DOHH2 (cell line): Measurements from ENCODE around the gene MYBPC2.
"Not testable (repeated sequence)": the region's sequence is repeated elsewhere in the genome, so short reads cannot be mapped to it uniquely, and the experiment has no call there.

ENCODE experiments used
- H3F3A ChIP-seq: fragments of 200-600 bp; sonication (generic), shearing (Covaris generic); 2 replicates; pipeline ENCODE4 v1.6.0; 2016; ENCODE audit warnings: antibody characterized with exemption, mild to moderate bottlenecking; ENCODE audit not compliant: control insufficient read depth, insufficient read depth
- H3K27ac ChIP-seq: fragments of 200-600 bp; sonication (generic); 2 replicates; pipeline ENCODE4 v1.5.1; 2014; ENCODE audit warnings: low read depth, mild to moderate bottlenecking, low read length, moderate library complexity
- H3K27me3 ChIP-seq: fragments of 200-600 bp; sonication (generic); 2 replicates; pipeline ENCODE4 v1.6.1; 2014; ENCODE audit warnings: mild to moderate bottlenecking, low read length, mixed read lengths; ENCODE audit not compliant: control insufficient read depth
- H3K36me3 ChIP-seq: fragments of 200-600 bp; sonication (generic); 2 replicates; pipeline ENCODE4 v1.6.1; 2014; ENCODE audit warnings: mild to moderate bottlenecking, low read length, moderate library complexity, mixed read lengths; ENCODE audit not compliant: control insufficient read depth
- H3K4me1 ChIP-seq: fragments of 200-600 bp; sonication (generic); 2 replicates; pipeline ENCODE4 v1.6.1; 2014; ENCODE audit warnings: mild to moderate bottlenecking, low read length, mixed read lengths; ENCODE audit not compliant: control insufficient read depth
- H3K4me2 ChIP-seq: fragments of 200-600 bp; sonication (generic); 2 replicates; pipeline ENCODE4 v1.6.0; 2014; ENCODE audit warnings: mild to moderate bottlenecking, low read length, moderate library complexity
- H3K4me3 ChIP-seq: fragments of 200-600 bp; sonication (generic); 2 replicates; pipeline ENCODE4 v1.5.1; 2014; ENCODE audit warnings: mild to moderate bottlenecking, low read length, mixed read lengths
- H3K79me2 ChIP-seq: fragments of 200-600 bp; sonication (generic); 2 replicates; pipeline ENCODE4 v1.6.1; 2014; ENCODE audit warnings: mild to moderate bottlenecking, low read length, mixed read lengths; ENCODE audit not compliant: control insufficient read depth
- H3K9me2 ChIP-seq: fragments of 200-600 bp; sonication (generic); replicated peaks from 2 replicates; pipeline ENCODE4 v1.6.1; 2014; ENCODE audit warnings: mild to moderate bottlenecking, low read length, mixed read lengths; ENCODE audit not compliant: control insufficient read depth
- H3K9me3 ChIP-seq: fragments of 200-600 bp; sonication (generic); 2 replicates; pipeline ENCODE4 v1.6.1; 2014; ENCODE audit warnings: antibody characterized with exemption, low read length, mixed read lengths; ENCODE audit not compliant: control insufficient read depth, insufficient read depth
- H4K20me1 ChIP-seq: fragments of 200-600 bp; sonication (generic); 2 replicates; pipeline ENCODE4 v1.6.0; 2014; ENCODE audit warnings: low read depth, mild to moderate bottlenecking, antibody characterized with exemption, low read length, moderate library complexity; ENCODE audit not compliant: control insufficient read depth, insufficient read depth
- EZH2phosphoT487 ChIP-seq: fragments of 200-600 bp; sonication (generic); IDR thresholded peaks from 2 replicates; pipeline ENCODE4 v1.6.1; 2017; ENCODE audit warnings: borderline replicate concordance, mild to moderate bottlenecking, antibody characterized with exemption, low read length, moderate library complexity, mixed read lengths
- TF ChIP-seq, protein P1 (sequence below): fragments of 200-600 bp; sonication (generic); IDR thresholded peaks from one replicate; pipeline ENCODE4 v1.5.1; 2014; ENCODE audit warnings: antibody characterized with exemption, mild to moderate bottlenecking, low read depth, low read length; ENCODE audit not compliant: poor library complexity, severe bottlenecking

MYBPC2 gene

DNA sequence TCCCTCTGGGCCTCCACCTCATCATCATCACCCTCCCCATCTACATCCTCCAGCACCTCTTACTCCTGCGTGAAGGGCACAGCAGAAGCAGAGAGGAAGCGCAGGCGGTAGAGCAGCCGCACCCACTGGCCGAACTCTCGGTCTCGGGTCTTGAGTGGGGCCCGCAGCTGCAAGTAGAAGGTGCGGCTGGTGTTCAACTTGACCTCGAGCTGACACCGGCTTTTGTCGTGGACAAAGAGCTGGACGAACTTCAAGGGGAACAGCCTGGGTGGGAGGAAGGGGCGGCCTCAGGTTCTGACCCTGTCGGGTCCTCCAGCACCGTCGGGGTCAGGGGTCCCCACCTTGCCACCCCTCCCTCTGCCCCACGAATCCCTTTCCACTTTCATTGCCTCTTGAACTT, 34.9 kb downstream of the MYBPC2 start:
- no peaks in the 10 kb centered on the region for H3K9me2 ChIP-seq
- H3K27ac ChIP-seq: no peak overlapping the region
- H3K4me3 ChIP-seq: no peak overlapping the region
- H4K20me1 ChIP-seq: no peaks in the 10 kb centered on the region
- TF ChIP-seq EZH2phosphoT487: no peak
- TF ChIP-seq, protein P1, sequence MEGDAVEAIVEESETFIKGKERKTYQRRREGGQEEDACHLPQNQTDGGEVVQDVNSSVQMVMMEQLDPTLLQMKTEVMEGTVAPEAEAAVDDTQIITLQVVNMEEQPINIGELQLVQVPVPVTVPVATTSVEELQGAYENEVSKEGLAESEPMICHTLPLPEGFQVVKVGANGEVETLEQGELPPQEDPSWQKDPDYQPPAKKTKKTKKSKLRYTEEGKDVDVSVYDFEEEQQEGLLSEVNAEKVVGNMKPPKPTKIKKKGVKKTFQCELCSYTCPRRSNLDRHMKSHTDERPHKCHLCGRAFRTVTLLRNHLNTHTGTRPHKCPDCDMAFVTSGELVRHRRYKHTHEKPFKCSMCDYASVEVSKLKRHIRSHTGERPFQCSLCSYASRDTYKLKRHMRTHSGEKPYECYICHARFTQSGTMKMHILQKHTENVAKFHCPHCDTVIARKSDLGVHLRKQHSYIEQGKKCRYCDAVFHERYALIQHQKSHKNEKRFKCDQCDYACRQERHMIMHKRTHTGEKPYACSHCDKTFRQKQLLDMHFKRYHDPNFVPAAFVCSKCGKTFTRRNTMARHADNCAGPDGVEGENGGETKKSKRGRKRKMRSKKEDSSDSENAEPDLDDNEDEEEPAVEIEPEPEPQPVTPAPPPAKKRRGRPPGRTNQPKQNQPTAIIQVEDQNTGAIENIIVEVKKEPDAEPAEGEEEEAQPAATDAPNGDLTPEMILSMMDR: no peak
- peaks cover 17% of the 10 kb centered on the region for H3K36me3 ChIP-seq
- H3F3A ChIP-seq: peaks cover 5% of the 10 kb centered on the region; the same call in 1 of the 2 replicates
- H3K27me3 ChIP-seq: no peaks in the 10 kb centered on the region
- no peaks in the 10 kb centered on the region for H3K79me2 ChIP-seq
- H3K9me3 ChIP-seq: no peaks in the 10 kb centered on the region
- H3K4me1 ChIP-seq: no peaks in the 10 kb centered on the region
- no peak overlapping the region for H3K4me2 ChIP-seq

DNA sequence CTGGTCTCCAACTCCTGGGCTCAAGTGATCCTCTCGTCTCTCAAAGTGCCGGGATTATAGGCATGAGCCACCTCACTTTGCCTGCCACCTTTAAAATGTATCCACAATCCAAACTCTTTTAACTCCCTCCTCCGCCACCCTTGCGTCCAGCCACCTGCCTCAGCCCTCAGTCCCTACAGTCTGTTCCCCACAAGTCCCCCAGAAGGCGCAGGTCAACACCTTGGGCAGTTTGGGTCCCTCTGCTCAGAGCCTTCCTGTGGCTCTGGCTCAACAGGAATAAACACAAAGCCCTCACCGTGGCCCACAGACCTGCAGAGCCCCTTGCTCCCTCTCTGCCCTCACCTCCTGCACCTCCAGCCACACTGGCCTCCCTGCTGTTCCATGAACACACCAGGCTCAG, 36.1 kb downstream of the MYBPC2 start:
- Histone ChIP-seq H3K27ac (no peak overlapping the region), H3K9me2 (no peaks in the 10 kb centered on the region), H3K27me3 (peaks cover 6% of the 10 kb centered on the region; the same call in 1 of the 2 replicates), H3K4me2 (no peak overlapping the region), H4K20me1 (no peaks in the 10 kb centered on the region), H3K4me1 (no peaks in the 10 kb centered on the region), H3K36me3 (peaks cover 10% of the 10 kb centered on the region; the same call in 1 of the 2 replicates), H3K9me3 (no peaks in the 10 kb centered on the region), H3K4me3 (no peak overlapping the region), H3K79me2 (no peaks in the 10 kb centered on the region), H3F3A (peaks cover 5% of the 10 kb centered on the region; the same call in 1 of the 2 replicates)
- no peak for TF ChIP-seq EZH2phosphoT487
- TF ChIP-seq, protein P1: no peak

DNA sequence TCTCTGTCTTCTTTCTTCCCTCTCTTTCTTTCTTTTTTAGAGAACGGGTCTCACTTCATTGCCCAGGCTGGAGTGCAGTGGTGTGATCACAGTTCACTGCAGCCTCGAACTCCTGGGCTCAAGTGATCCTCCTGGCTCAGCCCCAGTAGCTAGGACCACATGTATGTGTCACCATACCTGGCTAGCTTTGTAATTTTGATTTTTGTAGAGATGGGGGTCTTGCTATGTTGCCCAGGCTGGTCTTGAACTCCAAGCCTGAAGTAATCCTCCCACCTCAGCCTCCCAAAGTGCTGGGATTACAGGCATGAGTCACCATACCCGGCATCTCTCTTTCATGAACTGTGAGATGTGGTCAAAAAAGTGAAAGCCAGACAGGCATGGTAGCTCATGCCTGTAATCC, 40.6 kb downstream of the MYBPC2 start:
- Histone ChIP-seq H3K36me3 (peaks cover 10% of the 10 kb centered on the region), H3K79me2 (peaks cover 20% of the 10 kb centered on the region), H4K20me1 (peaks cover 11% of the 10 kb centered on the region)
- H3K9me3 ChIP-seq, H3F3A ChIP-seq, H3K4me1 ChIP-seq, H3K4me2 ChIP-seq, H3K27me3 ChIP-seq, H3K9me2 ChIP-seq, H3K4me3 ChIP-seq, H3K27ac ChIP-seq: not testable (repeated sequence)

DNA sequence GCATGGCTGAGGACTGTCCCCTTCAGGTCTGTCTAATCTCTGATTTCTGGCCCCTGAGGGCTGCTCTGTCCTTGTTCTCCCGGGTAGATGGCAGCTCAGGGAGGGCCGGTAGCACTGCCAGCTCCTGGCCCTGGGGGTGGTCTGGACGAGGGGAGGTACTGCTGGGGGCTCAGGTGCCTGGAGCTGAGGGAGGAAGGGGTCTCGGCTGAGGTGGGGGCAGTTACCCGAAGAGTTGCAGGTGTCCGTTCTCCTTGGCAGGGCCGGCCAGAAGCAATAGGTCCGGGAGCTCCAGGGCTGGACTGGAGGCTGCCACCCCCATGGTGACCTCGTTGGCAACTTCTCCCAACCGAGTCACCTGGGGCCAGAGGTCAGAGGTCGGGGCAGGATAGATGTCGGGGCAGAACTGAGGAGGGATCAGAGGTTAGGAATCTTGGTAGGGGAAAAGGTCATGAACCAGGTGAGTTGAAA, 42.4 kb downstream of the MYBPC2 start:
- Histone ChIP-seq H3K9me3 (peaks cover 5% of the 10 kb centered on the region; the same call in 1 of the 2 replicates), H3K36me3 (peaks cover 28% of the 10 kb centered on the region), H3K4me1 (peaks cover 10% of the 10 kb centered on the region), H3K9me2 (no peaks in the 10 kb centered on the region), H3K27ac (no peak overlapping the region), H3K4me2 (no peak overlapping the region), H3K79me2 (peaks cover 38% of the 10 kb centered on the region), H3F3A (peaks cover 5% of the 10 kb centered on the region; the same call in 1 of the 2 replicates), H3K4me3 (no peak overlapping the region), H4K20me1 (peaks cover 11% of the 10 kb centered on the region), H3K27me3 (peaks cover 6% of the 10 kb centered on the region; the same call in 1 of the 2 replicates)
- TF ChIP-seq, protein P1: no peak
- TF ChIP-seq EZH2phosphoT487: no peak
